GM21447 (cell line): ENCODE results near the gene SPIC.

ENCODE experiments used
- ATAC-seq: cut with Tn5 transposase; IDR thresholded peaks from one replicate; pipeline ENCODE4 v1.9.1; 2021; ENCODE audit not compliant: unreplicated experiment

SPIC gene

GRCh38 chr12:101527682-101528081, 52.5 kb downstream of the SPIC start:
- ATAC-seq = no peak

GRCh38 chr12:101536069-101536674, 61.0 kb downstream of the SPIC start:
- no peak for ATAC-seq
